Liver (tissue), 9 donors: ENCODE data around the gene CDT1. TPM values are rescaled to one million over a fixed set of nuclear protein-coding genes. Genes with fewer than 3 reads are reported as not detected.
A peak's percentile ranks its signal among the peaks of the same experiment; 100 is the strongest.

ENCODE experiments used
- DNase-seq: peaks from one replicate; pipeline ENCODE4 v3.0.0-alpha.2; 2017; ENCODE audit warnings: low spot score
- H3K27ac ChIP-seq, 2 donors: one replicate each; pipeline ENCODE4 v1.7.0; 2013; ENCODE audit warnings: inconsistent platforms in 2 of 2, low read length in 2 of 2, control low read depth in 1 of 2, low read depth in 1 of 2, mild to moderate bottlenecking in 1 of 2
- H3K27me3 ChIP-seq, 4 donors: one replicate each; pipeline versions ENCODE4 v1.6.1 to v1.7.0; 2013; ENCODE audit warnings: low read length in 3 of 4, inconsistent platforms in 1 of 4, mild to moderate bottlenecking in 1 of 4, moderate library complexity in 1 of 4; ENCODE audit not compliant: control insufficient read depth in 4 of 4, insufficient read depth in 4 of 4
- H3K36me3 ChIP-seq, 4 donors: one replicate each; pipeline versions ENCODE4 v1.6.1 to v1.7.0; 2013; ENCODE audit warnings: low read length in 3 of 4, mild to moderate bottlenecking in 3 of 4, low read depth in 1 of 4, moderate library complexity in 1 of 4; ENCODE audit not compliant: control insufficient read depth in 4 of 4, insufficient read depth in 3 of 4
- H3K4me1 ChIP-seq, 4 donors: one replicate each; pipeline versions ENCODE4 v1.6.1 to v1.7.0; 2013; ENCODE audit warnings: low read length in 3 of 4, mild to moderate bottlenecking in 3 of 4, moderate library complexity in 1 of 4; ENCODE audit not compliant: control insufficient read depth in 4 of 4, insufficient read depth in 4 of 4
- H3K4me3 ChIP-seq, 3 donors: one replicate each; pipeline versions ENCODE4 v1.6.1 to v1.7.0; 2013; ENCODE audit warnings: low read length in 3 of 3, control low read depth in 1 of 3, low read depth in 1 of 3, mild to moderate bottlenecking in 1 of 3
- H3K9ac ChIP-seq, 2 donors: one replicate each; pipeline ENCODE4 v1.7.0; 2013; ENCODE audit warnings: low read length in 2 of 2, mild to moderate bottlenecking in 2 of 2, moderate library complexity in 2 of 2, control low read depth in 1 of 2, low read depth in 1 of 2
- H3K9me3 ChIP-seq, 4 donors: one replicate each; pipeline versions ENCODE4 v1.6.1 to v1.7.0; 2013; ENCODE audit warnings: low read length in 3 of 4; ENCODE audit not compliant: control insufficient read depth in 4 of 4
- ATF3 ChIP-seq: IDR thresholded peaks from 2 replicates; pipeline ENCODE4 v1.6.1; 2016; ENCODE audit warnings: antibody characterized with exemption
- CTCF ChIP-seq: fragments of 150-350 bp; IDR thresholded peaks from 2 replicates; pipeline ENCODE4 v1.5.1; 2017; ENCODE audit warnings: improper control_type of control experiment, low read depth, low read length; ENCODE audit not compliant: missing input control
- EGR1 ChIP-seq, 2 donors: IDR thresholded peaks; 2 replicates each; pipeline ENCODE4 v1.6.1; 2016 to 2018; ENCODE audit warnings: antibody characterized with exemption in 2 of 2, low read depth in 2 of 2
- FOXA1 ChIP-seq: IDR thresholded peaks from 2 replicates; pipeline ENCODE4 v1.6.1; 2016; ENCODE audit warnings: antibody characterized with exemption
- FOXA2 ChIP-seq: IDR thresholded peaks from 2 replicates; pipeline ENCODE4 v1.6.1; 2016; ENCODE audit warnings: antibody characterized with exemption
- GABPA ChIP-seq, 2 donors: IDR thresholded peaks in 1 of 2; conservative IDR thresholded peaks in 1 of 2; 2 replicates each; pipeline ENCODE4 v1.6.1; 2016; ENCODE audit warnings: antibody characterized with exemption in 2 of 2, mild to moderate bottlenecking in 1 of 2, moderate library complexity in 1 of 2
- HNF4A ChIP-seq, 2 donors: conservative IDR thresholded peaks; 2 replicates each; pipeline ENCODE4 v1.6.1; 2016; ENCODE audit warnings: antibody characterized with exemption in 2 of 2, mild to moderate bottlenecking in 2 of 2
- HNF4G ChIP-seq: IDR thresholded peaks from 2 replicates; pipeline ENCODE4 v1.6.1; 2016; ENCODE audit warnings: antibody characterized with exemption
- JUND ChIP-seq, 2 donors: IDR thresholded peaks; 2 replicates each; pipeline ENCODE4 v1.6.1; 2016; ENCODE audit warnings: antibody characterized with exemption in 2 of 2
- NR2F2 ChIP-seq: IDR thresholded peaks from 2 replicates; pipeline ENCODE4 v1.6.1; 2016; ENCODE audit warnings: antibody characterized with exemption
- RAD21 ChIP-seq, 2 donors: IDR thresholded peaks; 2 replicates each; pipeline ENCODE4 v1.6.1; 2016; ENCODE audit warnings: antibody characterized with exemption in 2 of 2, mild to moderate bottlenecking in 2 of 2
- RXRA ChIP-seq, 2 donors: IDR thresholded peaks; 2 replicates each; pipeline ENCODE4 v1.6.1; 2017 to 2018; ENCODE audit warnings: antibody characterized with exemption in 2 of 2, mild to moderate bottlenecking in 1 of 2
- SP1 ChIP-seq: IDR thresholded peaks from 2 replicates; pipeline ENCODE4 v1.6.1; 2018; ENCODE audit warnings: antibody characterized with exemption, mild to moderate bottlenecking
- TAF1 ChIP-seq: conservative IDR thresholded peaks from 2 replicates; pipeline ENCODE4 v1.6.1; 2016; ENCODE audit warnings: antibody characterized with exemption, mild to moderate bottlenecking
- YY1 ChIP-seq: IDR thresholded peaks from 2 replicates; pipeline ENCODE4 v1.6.1; 2016; ENCODE audit warnings: antibody characterized with exemption, mild to moderate bottlenecking
- WGBS: extraction: QIAGEN DNeasy Blood & Tissue Kit; methylation state at CpG from one replicate; pipeline ENCODE4 v1.1.7; 2013; 5-methylcytosine and 5-hydroxymethylcytosine counted together
- polyA plus RNA-seq, 2 donors: library from polyadenylated mRNA; stranded (reverse) in 1 of 2; unstranded in 1 of 2; fragments of 200-250 nt in 1 of 2; fragments of >200 nt in 1 of 2; fragmentation: Nextera tagmentation in 1 of 2; extraction: Ambion mirVana in 1 of 2; gene quantifications; one replicate each; pipeline versions ENCODE4 v1.2.1 to v1.2.3, GENCODE V29; 2013 to 2015
- total RNA-seq, 2 donors: library from RNA; depleted of rRNA; stranded (reverse); fragments of >200 nt; gene quantifications; one replicate each; pipeline ENCODE4 v1.2.3, GENCODE V29; 2014
- TF ChIP-seq, protein P1 (sequence below): IDR thresholded peaks from 2 replicates; pipeline ENCODE4 v1.6.1; 2016; ENCODE audit warnings: antibody characterized with exemption, mild to moderate bottlenecking
- TF ChIP-seq, protein P2 (sequence below): IDR thresholded peaks from 2 replicates; pipeline ENCODE4 v1.6.1; 2016; ENCODE audit warnings: antibody characterized with exemption
- TF ChIP-seq, protein P3 (sequence below): IDR thresholded peaks from 2 replicates; pipeline ENCODE4 v1.6.1; 2016; ENCODE audit warnings: antibody characterized with exemption
- donor health status: healthy.
- donor health status: healthy.
- donor health status: healthy.
- donor health status: healthy.
- donor health status: healthy.

CDT1 gene
- total and polyA plus RNA-seq, 4 donors: 0.08 to 37.6 (median 0.93) TPM

GRCh38 chr16:88793251-88793954 is 10.2 kb upstream of the CDT1 start:
- Histone ChIP-seq H3K4me1 (peaks cover 0 to 3% (median 0%) of the 10 kb centered on the region in 4 donors), H3K27ac (no peak overlapping the region), H3K4me3 (no peak overlapping the region), H3K9ac (no peak overlapping the region), H3K9me3 (no peaks in the 10 kb centered on the region), H3K27me3 (no peaks in the 10 kb centered on the region), H3K36me3 (no peaks in the 10 kb centered on the region)
- TF ChIP-seq CTCF: no peak
- TF ChIP-seq JUND (IDR thresholded peaks at IDR 0.05): no peak
- TF ChIP-seq, protein P1, sequence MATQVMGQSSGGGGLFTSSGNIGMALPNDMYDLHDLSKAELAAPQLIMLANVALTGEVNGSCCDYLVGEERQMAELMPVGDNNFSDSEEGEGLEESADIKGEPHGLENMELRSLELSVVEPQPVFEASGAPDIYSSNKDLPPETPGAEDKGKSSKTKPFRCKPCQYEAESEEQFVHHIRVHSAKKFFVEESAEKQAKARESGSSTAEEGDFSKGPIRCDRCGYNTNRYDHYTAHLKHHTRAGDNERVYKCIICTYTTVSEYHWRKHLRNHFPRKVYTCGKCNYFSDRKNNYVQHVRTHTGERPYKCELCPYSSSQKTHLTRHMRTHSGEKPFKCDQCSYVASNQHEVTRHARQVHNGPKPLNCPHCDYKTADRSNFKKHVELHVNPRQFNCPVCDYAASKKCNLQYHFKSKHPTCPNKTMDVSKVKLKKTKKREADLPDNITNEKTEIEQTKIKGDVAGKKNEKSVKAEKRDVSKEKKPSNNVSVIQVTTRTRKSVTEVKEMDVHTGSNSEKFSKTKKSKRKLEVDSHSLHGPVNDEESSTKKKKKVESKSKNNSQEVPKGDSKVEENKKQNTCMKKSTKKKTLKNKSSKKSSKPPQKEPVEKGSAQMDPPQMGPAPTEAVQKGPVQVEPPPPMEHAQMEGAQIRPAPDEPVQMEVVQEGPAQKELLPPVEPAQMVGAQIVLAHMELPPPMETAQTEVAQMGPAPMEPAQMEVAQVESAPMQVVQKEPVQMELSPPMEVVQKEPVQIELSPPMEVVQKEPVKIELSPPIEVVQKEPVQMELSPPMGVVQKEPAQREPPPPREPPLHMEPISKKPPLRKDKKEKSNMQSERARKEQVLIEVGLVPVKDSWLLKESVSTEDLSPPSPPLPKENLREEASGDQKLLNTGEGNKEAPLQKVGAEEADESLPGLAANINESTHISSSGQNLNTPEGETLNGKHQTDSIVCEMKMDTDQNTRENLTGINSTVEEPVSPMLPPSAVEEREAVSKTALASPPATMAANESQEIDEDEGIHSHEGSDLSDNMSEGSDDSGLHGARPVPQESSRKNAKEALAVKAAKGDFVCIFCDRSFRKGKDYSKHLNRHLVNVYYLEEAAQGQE: no peak
- TF ChIP-seq TAF1: no peak
- no peak for TF ChIP-seq RXRA (IDR thresholded peaks at IDR 0.05)
- no peak for TF ChIP-seq NR2F2
- no peak for TF ChIP-seq GABPA (IDR thresholded peaks at IDR 0.05 in 1 of 2, conservative IDR thresholded peaks at IDR 0.05 in 1 of 2)
- TF ChIP-seq HNF4G: no peak
- TF ChIP-seq YY1: no peak
- no peak for TF ChIP-seq EGR1 (IDR thresholded peaks at IDR 0.05; ENCODE audit: low read depth in 2 of 2)
- TF ChIP-seq RAD21 (IDR thresholded peaks at IDR 0.05): no peak
- TF ChIP-seq, protein P2, sequence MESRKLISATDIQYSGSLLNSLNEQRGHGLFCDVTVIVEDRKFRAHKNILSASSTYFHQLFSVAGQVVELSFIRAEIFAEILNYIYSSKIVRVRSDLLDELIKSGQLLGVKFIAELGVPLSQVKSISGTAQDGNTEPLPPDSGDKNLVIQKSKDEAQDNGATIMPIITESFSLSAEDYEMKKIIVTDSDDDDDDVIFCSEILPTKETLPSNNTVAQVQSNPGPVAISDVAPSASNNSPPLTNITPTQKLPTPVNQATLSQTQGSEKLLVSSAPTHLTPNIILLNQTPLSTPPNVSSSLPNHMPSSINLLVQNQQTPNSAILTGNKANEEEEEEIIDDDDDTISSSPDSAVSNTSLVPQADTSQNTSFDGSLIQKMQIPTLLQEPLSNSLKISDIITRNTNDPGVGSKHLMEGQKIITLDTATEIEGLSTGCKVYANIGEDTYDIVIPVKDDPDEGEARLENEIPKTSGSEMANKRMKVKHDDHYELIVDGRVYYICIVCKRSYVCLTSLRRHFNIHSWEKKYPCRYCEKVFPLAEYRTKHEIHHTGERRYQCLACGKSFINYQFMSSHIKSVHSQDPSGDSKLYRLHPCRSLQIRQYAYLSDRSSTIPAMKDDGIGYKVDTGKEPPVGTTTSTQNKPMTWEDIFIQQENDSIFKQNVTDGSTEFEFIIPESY: no peak
- no peak for TF ChIP-seq SP1
- no peak for TF ChIP-seq ATF3
- no peak for TF ChIP-seq HNF4A (conservative IDR thresholded peaks at IDR 0.05)
- no peak for TF ChIP-seq FOXA2
- no peak for TF ChIP-seq FOXA1
- TF ChIP-seq, protein P3, sequence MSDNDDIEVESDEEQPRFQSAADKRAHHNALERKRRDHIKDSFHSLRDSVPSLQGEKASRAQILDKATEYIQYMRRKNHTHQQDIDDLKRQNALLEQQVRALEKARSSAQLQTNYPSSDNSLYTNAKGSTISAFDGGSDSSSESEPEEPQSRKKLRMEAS: no peak
- DNase-seq: peak; percentile 59
- WGBS: 59% methylated on average over 35 of the region's 35 CpGs
